Ecto neural progenitor cell (in vitro differentiated cells): Measurements from ENCODE around the gene ARHGAP24.
"Not testable (repeated sequence)": the region's sequence is repeated elsewhere in the genome, so short reads cannot be mapped to it uniquely, and the experiment has no call there.

Source experiments
- DNase-seq: peaks from one replicate; pipeline ENCODE4 v3.0.0-alpha.2; 2018; ENCODE audit warnings: low spot score

Gene ARHGAP24

DNA sequence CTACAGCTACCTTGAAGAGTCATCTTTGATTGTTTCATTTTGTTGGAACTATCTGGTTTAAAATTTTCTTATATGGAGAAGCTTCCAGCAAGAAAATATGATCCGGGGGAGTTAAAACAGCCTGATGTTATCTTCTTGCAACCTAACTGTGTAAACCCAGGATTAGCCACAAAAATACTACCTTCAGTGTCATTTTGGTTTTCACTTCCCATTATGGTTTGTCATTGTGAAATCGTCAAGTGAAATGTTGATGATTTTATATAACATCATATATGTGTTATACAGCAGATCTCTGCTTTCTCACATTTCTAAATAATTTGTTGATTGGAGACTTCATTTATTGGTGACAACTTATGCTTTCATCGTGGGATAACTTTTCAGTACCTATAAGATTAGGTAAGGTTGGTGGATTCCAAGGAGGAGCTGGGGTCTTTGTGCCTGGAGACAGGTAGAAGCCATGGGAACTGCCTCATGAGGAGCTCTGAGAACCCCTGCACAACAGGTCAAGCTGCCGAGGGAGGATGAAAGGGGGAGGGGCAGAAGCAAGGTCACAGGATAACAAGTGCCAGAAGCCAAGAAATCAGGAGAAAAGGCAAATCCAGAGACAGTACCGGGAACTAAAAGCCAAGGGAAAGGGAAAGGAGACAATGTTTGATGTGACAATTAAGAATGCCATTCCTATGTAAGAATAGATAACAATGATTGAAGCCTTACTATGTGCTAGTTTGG, 7.2 kb downstream of the ARHGAP24 start:
- DNase-seq, result no peak

DNA sequence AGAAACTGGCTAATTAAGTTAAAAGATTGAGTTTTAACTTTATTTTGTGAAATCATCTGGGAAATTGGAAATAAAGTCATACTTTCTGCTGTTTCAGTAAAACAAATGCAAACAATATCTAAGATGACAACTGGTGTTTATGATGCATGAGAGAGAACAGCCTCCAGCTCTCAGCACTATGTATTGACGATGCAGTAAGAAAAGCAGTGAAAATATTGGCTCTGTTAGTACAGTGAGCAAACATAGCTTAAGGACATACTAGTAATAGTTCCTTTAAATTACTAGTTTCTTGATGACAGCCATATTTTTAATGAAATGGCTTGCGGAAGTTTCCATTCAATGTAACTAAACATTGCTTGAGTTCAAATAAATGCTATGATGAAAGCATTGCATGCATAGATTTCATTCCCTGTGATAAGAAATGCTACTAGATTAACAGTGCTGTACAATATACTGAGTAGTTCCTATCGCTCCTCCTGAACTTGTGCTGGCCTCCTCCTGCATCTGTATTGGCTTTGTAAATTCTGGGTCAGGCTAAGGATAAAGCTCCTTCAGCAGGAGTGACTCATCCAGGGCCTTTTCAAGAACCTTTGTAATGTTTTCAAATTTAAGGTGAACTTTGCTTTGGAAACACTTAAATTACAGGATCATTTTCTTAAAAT, 11.6 kb downstream of the ARHGAP24 start:
- no peak for DNase-seq

DNA sequence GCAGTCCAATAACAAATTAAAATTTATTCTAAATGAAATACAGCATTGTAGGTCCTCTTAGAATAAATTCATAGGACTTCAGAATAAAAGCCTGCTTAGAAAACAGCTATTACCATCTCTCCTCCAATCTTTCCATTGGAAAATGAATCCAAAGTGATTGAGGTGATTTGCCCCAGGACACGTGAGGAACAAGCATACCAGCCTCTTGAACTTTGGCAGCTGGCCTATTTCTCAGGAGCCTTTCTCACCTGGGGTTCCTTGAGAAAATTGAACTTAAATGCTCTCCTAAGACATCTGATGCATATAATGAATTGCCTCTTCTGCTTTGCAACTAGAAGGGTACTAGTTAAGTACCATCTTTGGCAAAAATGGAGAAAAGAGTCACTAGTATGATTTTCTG, 13.5 kb downstream of the ARHGAP24 start:
- no peak for DNase-seq

DNA sequence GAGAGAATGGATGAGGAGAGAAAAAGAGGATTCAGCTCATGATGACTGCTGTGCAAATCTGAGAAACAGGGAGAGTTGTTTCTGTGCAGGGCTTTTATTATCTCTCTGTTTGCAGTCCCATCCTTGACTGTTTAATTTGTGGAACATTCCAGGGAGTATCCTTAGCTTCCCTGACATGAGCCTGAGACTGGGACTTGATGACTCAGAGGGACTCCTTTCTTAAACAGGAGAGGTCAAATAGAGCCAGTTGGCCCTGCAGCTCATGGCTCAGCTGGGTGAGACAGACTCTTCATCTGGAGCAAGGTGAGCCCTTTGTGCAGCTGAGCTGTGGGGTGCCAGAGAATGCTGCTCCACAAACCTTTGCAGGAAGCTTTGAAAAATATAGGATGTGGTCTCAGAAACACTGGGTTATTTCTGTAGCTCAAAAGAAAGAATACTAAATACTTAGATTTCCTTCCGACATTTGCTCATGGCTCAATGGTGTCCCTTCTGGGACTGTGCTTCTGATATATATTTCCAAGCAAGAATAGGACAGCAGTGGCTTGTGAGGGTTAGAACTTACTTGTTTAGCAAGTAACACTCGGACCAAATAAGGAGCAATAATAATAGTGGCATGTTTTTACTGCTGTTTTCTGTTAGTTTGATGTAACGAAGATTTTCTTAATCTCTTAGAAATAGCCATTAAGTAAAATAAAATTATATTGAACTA, 14.5 kb downstream of the ARHGAP24 start:
- no peak for DNase-seq

DNA sequence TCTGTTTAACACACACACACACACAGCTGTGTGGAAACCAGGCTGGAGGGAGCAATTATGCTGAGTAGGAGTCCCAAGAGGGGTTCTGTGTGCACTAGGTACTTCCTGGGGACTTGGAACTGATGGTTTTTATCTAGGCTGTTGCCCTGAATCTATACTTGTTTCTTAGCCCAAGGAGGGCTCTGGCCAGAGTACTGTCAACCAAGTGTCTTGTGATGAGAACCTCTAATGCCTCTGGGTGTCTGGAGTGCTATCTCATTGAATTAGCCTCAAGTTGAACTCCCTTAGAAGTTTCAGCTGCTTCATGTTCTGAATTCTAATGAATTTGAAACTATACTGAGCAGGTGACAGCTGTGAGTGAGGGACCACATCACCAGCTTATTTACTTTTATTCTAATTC, 16.6 kb downstream of the ARHGAP24 start:
- no peak for DNase-seq

DNA sequence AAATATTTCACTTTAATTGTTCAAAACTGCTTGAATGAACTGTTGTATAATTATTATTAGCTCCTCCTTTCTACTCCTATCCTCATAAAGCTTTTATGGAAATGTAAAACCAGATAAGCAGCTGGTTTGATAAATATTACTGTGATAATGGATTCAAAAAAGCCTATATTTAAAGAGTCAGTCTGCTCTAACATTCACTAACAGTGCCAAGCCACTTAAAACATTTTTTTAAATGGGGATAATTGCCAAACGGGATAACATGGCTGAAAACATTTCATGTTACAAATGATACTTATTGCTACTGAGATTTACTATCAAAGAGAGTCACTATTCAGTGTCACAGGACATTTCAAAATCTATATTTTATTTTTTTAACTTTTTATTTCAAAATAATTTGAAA, 17.4 kb downstream of the ARHGAP24 start:
- no peak for DNase-seq

DNA sequence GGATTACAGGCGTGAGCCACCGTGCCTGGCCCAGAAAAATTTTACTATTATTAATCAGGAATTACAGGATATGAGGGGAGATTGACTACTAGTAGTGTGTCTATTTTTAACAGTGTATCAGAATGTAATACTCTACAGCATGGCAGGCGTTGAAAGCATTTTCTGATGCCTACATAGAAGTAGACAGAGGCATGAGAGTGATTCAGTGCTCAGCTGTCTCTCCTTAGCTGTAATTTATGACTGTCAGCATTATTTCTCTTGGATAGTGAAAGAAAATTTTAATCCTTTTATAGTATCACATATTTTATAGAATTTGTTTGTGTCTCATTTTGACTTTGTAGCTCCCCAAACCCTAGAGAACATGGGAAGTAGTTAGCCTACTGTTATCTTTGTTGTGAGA, 20.7 kb downstream of the ARHGAP24 start:
- DNase-seq, result no peak

DNA sequence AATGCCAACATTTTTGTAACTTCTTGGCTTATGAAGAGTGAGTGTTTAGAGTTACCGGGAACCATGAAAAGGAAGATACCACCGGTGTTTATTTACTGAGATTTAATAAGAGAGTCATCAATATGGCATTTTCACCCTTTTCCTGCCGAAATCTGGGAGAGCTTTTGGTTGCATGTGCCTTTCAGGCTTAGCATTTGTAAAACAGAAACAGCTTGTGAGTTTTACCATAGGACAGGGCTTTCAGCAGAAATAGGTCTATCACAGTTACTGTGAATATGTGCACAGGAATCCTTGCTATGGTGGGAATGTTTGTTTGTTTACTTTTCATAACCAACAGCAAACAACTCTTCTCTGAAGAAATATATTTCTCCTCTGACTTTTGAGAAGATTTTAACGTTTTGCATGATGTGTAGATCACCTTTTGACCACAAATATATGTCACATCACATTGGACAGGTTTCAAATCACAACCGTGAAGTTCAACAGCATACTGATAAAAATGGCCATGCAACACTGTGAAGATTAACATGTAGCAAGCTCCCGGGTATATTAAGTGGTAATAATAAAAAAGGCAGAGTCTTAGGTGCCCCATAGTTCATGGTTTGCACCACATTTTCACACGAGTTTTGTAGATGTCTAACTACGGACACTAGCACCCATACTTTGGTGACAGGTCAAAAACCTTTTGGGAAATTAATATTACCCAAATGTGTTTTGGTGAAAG, 21.3 kb downstream of the ARHGAP24 start:
- no peak for DNase-seq

DNA sequence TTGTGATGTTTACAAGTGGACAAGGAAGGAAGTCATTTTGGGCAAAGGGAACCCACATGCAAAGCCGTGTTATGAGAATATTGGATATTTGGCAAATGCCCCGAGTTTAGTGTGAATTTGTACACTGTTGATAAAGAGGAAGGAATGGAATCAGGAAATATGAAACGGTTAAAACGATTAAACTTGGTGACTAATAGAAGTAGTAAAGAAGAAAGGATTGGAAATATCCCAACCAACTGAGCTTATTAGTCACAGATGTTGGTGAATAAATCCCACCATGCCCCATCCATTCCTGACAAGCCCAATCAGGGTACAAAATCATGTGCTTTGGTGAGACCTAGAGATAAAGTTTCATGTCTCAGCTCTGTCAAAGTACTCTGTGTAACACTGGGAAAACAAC, 22.0 kb downstream of the ARHGAP24 start:
- DNase-seq, result no peak

DNA sequence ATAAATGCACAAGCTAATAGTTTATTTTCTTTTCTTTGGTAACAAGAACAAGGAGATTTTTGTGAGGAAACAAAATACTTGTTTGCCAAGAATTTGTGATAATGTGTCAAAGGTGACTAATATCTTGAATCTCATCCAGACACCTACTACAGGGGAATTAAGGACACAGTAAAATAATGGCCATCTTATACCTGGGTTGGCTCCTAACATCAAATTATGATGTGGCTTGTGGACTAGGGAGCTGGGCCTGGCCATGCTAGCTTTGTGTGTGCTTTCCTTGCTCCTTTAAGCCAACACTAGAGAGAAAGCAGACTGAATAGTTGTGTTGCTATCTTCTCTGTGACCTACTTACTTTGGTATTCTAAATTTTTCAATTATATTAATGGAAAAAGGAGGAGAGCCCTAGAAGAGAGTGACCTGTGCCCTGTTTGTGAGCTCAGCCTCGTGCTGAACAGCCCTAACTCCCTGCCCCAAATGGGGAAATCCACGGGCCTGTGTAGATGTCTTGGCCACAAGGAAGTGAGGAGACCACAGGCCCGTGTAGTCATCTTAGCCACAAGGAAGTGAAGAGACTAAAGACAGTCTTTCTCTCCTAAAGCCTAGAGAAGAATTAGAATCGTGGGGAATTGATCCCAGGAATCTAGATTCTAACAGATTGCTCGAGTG, 23.3 kb downstream of the ARHGAP24 start:
- no peak for DNase-seq

DNA sequence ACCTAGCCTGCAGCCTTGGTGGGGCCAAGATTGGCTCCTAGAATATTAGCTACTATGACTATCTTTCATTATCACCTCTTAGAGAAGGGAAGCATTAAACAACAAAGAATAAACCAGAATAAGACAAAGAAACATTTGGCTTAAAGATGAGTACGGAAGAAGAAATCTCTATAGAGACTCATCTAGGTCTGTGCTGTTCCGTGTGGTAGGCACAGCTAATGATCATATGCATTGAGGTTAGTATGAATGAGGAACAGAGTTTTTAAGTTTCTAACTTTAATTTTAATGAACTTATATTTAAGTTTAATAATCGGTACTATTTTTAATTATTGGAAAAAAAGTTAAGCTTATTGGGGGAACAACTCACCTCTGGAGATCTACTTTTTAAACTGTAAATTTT, 24.6 kb downstream of the ARHGAP24 start:
- no peak for DNase-seq

DNA sequence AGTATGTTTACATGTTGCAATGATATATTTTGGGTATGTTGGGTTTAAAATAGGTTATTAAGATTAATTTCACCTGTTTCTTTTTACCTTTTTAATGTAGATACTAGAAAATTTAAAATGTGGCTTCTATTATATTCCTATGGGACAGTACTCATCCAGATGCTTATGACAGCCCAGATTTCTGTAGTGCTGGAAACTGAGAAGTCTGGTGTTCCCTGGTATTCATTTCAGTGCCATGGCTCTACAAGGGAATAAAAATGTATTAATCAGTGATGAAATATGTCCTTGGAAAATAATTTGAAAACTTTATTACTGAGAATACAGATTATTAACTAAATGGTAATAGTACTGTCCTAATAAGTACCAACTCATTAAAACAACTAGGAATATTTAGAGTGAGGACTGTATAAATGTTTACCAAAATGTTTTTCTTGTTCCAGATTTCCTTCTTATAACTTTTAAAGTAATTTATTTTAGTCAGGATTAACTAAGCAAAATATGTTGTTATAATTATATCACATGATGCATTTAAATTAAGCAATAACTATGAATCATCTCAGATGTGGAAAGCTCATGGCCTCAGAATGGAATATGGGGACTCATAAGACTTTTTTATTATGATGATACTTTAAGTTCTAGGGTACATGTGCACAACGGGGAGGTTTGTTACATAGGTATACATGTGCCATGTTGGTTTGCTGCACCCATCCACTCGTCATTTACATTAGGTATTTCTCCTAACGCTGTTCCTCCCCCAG, 25.3 kb downstream of the ARHGAP24 start:
- DNase-seq, result no peak

DNA sequence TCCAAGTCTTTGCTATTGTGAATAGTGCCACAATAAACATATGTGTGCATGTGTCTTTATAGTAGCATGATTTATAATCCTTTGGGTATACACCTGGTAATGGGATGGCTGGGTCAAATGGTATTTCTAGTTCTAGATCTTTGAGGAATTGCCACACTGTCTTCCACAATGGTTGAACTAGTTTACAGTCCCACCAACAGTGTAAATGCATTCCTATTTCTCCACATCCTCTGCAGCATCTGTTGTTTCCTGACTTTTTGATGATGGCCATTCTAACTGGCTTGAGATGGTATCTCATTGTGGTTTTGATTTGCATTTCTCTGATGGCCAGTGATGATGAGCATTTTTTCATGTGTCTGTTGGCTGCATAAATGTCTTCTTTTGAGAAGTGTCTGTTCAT, 26.2 kb downstream of the ARHGAP24 start:
- DNase-seq, result not testable (repeated sequence)

DNA sequence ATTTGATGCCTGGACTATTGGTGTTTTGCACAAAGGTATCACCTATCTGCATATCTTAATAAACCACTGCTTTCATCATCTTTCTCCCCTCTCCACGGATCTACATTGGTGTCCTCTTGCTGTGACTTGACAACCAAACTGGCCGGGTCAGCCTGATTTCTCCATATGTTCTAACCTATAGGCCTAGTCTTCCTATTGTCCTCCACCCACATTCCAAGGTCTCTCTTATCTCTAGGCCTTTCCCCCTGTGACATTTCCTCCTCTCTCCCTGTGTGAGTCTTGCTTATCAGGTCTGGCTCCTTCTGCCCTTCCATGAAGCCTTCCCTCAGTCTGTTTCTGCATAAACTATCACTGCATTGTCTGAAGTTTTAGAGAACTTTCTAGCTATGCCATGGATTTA, 33.7 kb downstream of the ARHGAP24 start:
- no peak for DNase-seq

DNA sequence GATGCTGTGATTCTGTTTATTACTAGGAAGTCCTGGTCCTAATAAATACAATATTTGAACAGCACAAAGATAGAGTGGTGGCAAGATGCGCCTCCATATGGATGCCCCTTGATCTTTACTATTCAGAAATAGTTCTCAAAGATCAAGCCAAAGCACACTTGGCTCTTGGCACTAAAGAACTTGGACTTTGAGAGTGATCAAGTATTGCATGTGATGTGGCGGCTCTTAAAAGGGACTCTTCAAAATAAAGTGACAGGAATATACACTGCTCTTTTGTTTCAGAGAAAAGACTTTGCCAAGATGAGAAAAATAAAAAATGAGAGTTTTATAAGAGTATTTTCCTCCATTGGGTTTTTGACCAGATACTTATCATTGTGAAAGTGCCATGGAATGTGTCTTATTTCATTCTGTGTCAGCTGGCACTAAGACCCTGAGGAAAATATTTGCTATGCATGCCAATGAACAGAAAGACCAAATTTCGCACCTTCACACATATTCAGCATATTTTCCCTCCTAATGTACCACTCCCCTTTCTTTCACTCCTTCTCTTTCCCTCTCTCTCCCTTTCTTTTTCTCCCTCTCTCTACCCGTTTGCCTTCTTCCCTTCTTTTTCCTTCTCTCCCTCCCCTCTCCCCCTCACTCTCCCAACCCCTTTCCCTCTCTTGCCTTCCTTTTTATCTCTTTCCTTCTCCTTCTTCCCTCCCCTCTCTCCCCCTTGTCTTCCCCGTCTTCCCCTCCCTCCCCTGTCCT, 35.1 kb downstream of the ARHGAP24 start:
- no peak for DNase-seq

DNA sequence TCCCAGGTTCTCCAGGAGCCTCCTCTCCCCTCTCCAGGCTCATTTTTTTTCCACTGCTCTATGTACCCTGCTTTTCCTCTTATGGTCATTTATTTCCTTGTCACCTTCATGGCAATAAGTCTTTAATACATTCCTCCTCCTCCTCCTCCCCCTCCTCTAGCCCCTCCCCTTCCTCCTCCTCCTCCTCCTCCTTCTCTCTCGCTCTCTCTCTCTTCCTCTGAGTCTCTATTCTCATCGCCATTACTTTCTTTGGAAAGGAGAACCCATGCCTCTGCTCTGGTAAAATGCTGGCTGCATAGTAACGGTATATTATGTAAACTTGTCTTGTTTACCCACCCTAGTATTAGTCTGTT, 35.7 kb downstream of the ARHGAP24 start:
- no peak for DNase-seq

DNA sequence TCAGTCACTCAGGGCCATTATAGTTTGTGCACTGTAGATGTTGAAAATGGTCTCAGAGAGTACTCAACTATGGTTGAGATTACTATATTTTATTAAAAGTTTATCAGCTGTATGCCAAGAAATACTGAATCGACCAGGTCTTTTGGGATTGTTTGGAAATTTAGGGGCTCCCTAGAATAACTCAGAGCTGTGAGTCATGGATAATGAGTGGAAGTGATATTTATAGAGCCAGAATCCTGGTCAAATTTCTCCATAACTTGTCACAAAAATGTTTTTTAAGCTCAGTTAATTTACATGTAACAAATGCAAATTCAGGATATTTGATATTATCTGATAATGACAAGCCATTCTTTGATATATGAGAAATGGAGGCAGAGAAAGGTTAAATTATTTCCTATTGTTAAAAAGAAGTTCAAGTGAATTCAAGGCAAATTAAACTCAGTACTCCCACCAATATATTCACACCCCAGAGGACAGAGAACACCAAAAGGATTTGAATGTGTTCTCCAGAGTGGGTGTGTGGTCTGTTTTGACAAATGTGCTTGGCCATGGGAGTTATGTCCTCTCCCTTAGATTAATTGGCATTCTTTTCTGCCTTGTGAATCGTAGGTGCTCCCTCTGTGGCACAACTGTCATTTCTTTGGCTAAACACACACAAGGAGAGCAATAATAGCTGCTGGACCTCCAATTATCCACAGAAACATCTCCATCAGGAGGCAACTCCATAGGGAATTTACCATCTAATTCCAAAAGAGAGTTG, 37.7 kb downstream of the ARHGAP24 start:
- no peak for DNase-seq

DNA sequence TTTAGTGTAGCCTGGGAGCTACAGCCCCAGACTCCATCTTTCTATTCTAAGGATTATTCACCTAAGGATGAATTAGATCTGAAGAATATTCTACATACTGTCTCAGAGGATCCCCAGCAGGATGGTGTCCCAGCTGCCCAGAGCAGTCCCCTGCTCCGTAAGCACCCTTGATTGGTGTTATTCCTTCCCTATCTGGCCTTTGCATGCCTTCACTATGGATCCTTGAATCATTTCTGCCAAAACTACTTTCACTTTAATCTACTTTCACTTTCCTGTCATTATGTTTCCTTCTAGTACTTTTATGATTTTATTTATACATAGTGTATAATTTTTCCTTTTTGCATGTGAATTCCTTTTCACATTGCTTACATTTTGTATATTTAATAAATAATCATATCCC, 39.2 kb downstream of the ARHGAP24 start:
- DNase-seq, result no peak

DNA sequence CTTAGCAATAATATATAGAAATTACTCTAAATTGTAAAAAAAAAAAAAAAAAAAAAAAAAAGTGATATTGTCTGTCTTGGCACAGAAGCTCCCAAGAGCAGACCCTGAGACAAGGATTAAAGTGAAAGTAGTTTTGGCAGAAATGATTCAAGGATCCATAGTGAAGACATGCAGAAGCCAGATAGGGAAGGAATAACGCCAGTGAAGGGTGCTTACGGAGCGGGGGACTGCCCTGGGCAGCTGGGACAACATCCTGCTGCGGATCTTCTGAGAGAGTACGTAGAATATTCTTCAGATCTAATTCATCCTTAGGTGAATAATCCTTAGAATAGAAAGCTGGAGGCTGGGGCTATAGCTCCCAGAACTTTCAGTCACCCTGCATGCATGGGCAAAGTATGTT, 39.8 kb downstream of the ARHGAP24 start:
- no peak for DNase-seq

DNA sequence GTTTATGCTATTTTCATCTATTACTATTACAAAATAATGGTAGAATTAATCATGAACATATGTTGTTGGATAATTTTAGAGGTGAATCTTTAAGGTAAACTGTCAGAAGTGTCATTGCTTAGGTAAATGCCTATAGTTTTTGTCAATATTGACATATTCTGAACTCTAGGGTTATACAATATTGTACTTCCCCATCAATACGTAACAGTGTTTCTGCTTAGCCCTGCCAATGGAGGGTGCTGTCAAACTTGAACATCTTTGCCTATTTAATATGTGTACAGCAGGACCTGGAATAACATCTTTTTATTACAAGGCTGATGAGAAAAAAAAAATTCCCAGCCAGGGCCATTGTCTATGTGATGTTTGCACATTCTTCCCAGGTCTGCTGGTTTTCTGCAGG, 40.8 kb downstream of the ARHGAP24 start:
- DNase-seq, result no peak
